HCT116 (cell line): Measurements from ENCODE around the gene ATG16L1. TPM values are rescaled to one million over a fixed set of nuclear protein-coding genes. Genes with fewer than 3 reads are reported as not detected.

Source experiments
- ATAC-seq: fragments of 200-7000 bp; cut with Tn5 transposase; 2 replicates; pipeline ENCODE4 v1.9.1; 2020; ENCODE audit warnings: mild to moderate bottlenecking, moderate library complexity
- BruUV-seq: library from RNA; stranded (reverse); fragments of 400-500 nt; replicated peaks from 2 replicates; lab custom pipeline; 2021; lab: Mats Ljungman, UMichigan
- CTCF ChIA-PET: fragments of 300-600 bp; sonication (Branson Sonifier 250); formaldehyde crosslinking; loops from one replicate; lab custom pipeline; 2021; ENCODE audit warnings: antibody characterized with exemption; lab: Charles Lee
- POLR2A ChIA-PET: fragments of 300-600, 350-600 bp; sonication (Branson Sonifier 250); formaldehyde crosslinking; loops from one replicate; lab custom pipeline; 2021; ENCODE audit warnings: antibody characterized with exemption; lab: Charles Lee
- RAD21 ChIA-PET, 2 experiments: fragments of 300-600 bp; sonication (Branson Sonifier 250); formaldehyde crosslinking; loops; one replicate each; lab custom pipeline; 2023; ENCODE audit warnings: low total read pairs in 2 of 2; ENCODE audit not compliant: uncharacterized antibody in 2 of 2, unreplicated experiment in 2 of 2, low non-redundant PET in 1 of 2; lab: Charles Lee
- DNase-seq: peaks from one replicate; pipeline ENCODE4 v3.0.0-alpha.2; 2010; ENCODE audit warnings: low read depth, low spot score
- H2AFZ ChIP-seq: fragments of 200-600 bp; shearing (Covaris generic), sonication (generic); 2 replicates; pipeline ENCODE4 v1.6.1; 2017; ENCODE audit warnings: low read depth, mixed run types, mixed read lengths, antibody characterized with exemption, low read length; ENCODE audit not compliant: poor library complexity, severe bottlenecking
- H3K27ac ChIP-seq: 2 replicates; pipeline ENCODE4 v1.5.1; 2012; ENCODE audit warnings: low read depth, low read length
- H3K27me3 ChIP-seq: fragments of 200-600 bp; sonication (generic); 2 replicates; pipeline ENCODE4 v1.6.1; 2016; ENCODE audit warnings: mixed run types, low read length, mixed read lengths; ENCODE audit not compliant: insufficient read depth
- H3K36me3 ChIP-seq, 2 experiments: fragments of 200-500 bp in 1 of 2; fragments of 200-600 bp in 1 of 2; sonication (Bioruptor generic) in 1 of 2; sonication (generic) in 1 of 2; 2 replicates each; pipeline versions ENCODE4 v1.5.1 to v1.6.1; 2014 to 2016; ENCODE audit warnings: low read length in 2 of 2, inconsistent platforms in 1 of 2, mixed read lengths in 1 of 2, mixed run types in 1 of 2; ENCODE audit not compliant: insufficient read depth in 2 of 2, control insufficient read depth in 1 of 2
- H3K4me1 ChIP-seq, 2 experiments: fragments of 200-600 bp in 1 of 2; sonication (generic) in 1 of 2; 2 replicates each; pipeline versions ENCODE4 v1.5.1 to v1.6.1; 2012 to 2017; ENCODE audit warnings: low read length in 2 of 2, inconsistent platforms in 1 of 2, mild to moderate bottlenecking in 1 of 2, mixed read lengths in 1 of 2, mixed run types in 1 of 2, moderate library complexity in 1 of 2; ENCODE audit not compliant: insufficient read depth in 2 of 2, control insufficient read depth in 1 of 2
- H3K4me2 ChIP-seq: fragments of 200-600 bp; sonication (generic); 2 replicates; pipeline ENCODE4 v1.6.1; 2017; ENCODE audit warnings: mixed run types, low read length, mixed read lengths
- H3K4me3 ChIP-seq, 2 experiments: fragments of 200-600 bp in 1 of 2; sonication (generic) in 1 of 2; replicated peaks in 1 of 2; 2 replicates each; pipeline ENCODE4 v1.5.1; 2011 to 2016; ENCODE audit warnings: low read length in 2 of 2, control low read depth in 1 of 2, low read depth in 1 of 2, mild to moderate bottlenecking in 1 of 2, mixed read lengths in 1 of 2, mixed run types in 1 of 2
- H3K79me2 ChIP-seq: fragments of 200-600 bp; sonication (generic); 2 replicates; pipeline ENCODE4 v1.6.1; 2017; ENCODE audit warnings: mild to moderate bottlenecking, mixed run types, low read length, moderate library complexity, mixed read lengths; ENCODE audit not compliant: insufficient read depth
- H3K9ac ChIP-seq: fragments of 200-600 bp; sonication (generic); 2 replicates; pipeline ENCODE4 v1.6.1; 2016; ENCODE audit warnings: low read length, mixed read lengths
- H3K9me2 ChIP-seq: fragments of 200-600 bp; sonication (generic), shearing (Covaris generic); 2 replicates; pipeline ENCODE4 v1.6.1; 2017; ENCODE audit warnings: mixed run types, mild to moderate bottlenecking, moderate library complexity; ENCODE audit not compliant: insufficient read depth
- H3K9me3 ChIP-seq, 2 experiments: fragments of 200-500 bp in 1 of 2; fragments of 200-600 bp in 1 of 2; sonication (Bioruptor generic) in 1 of 2; sonication (generic) in 1 of 2; 2 replicates each; pipeline ENCODE4 v1.6.1; 2014 to 2017; ENCODE audit warnings: low read length in 2 of 2, mixed read lengths in 2 of 2, inconsistent platforms in 1 of 2, low read depth in 1 of 2, mild to moderate bottlenecking in 1 of 2, mixed run types in 1 of 2, moderate library complexity in 1 of 2; ENCODE audit not compliant: control insufficient read depth in 1 of 2, insufficient read depth in 1 of 2
- H4K20me1 ChIP-seq: fragments of 200-600 bp; sonication (generic), shearing (Covaris generic); 2 replicates; pipeline ENCODE4 v1.6.1; 2017; ENCODE audit warnings: mixed run types, mild to moderate bottlenecking, moderate library complexity; ENCODE audit not compliant: insufficient read depth
- CBX3 ChIP-seq: IDR thresholded peaks from 2 replicates; pipeline ENCODE4 v1.6.1; 2012; ENCODE audit warnings: low read depth
- CEBPB ChIP-seq: IDR thresholded peaks from 2 replicates; pipeline ENCODE4 v1.6.1; 2012; ENCODE audit warnings: low read depth
- EGR1 ChIP-seq: IDR thresholded peaks from 2 replicates; pipeline ENCODE4 v1.6.1; 2012; ENCODE audit warnings: low read depth
- ELF1 ChIP-seq: IDR thresholded peaks from 2 replicates; pipeline ENCODE4 v1.6.1; 2012; ENCODE audit warnings: low read depth, borderline replicate concordance
- EZH2 ChIP-seq: fragments of 200-600 bp; sonication (generic); IDR thresholded peaks from 2 replicates; pipeline ENCODE4 v1.6.1; 2017; ENCODE audit warnings: antibody characterized with exemption, mixed run types
- EZH2phosphoT487 ChIP-seq: fragments of 200-600 bp; IDR thresholded peaks from 2 replicates; pipeline ENCODE4 v1.6.1; 2018; ENCODE audit warnings: antibody characterized with exemption, borderline replicate concordance
- FOSL1 ChIP-seq: IDR thresholded peaks from 2 replicates; pipeline ENCODE4 v1.6.1; 2012; ENCODE audit warnings: low read depth
- JUND ChIP-seq: IDR thresholded peaks from 2 replicates; pipeline ENCODE4 v1.6.1; 2012
- RAD21 ChIP-seq: IDR thresholded peaks from 2 replicates; pipeline ENCODE4 v1.6.1; 2012; ENCODE audit warnings: low read depth, mild to moderate bottlenecking
- SIN3A ChIP-seq: IDR thresholded peaks from 2 replicates; pipeline ENCODE4 v1.6.1; 2012; ENCODE audit warnings: low read depth
- SP1 ChIP-seq: IDR thresholded peaks from 2 replicates; pipeline ENCODE4 v1.6.1; 2012; ENCODE audit warnings: low read depth
- TCF7L2 ChIP-seq: IDR thresholded peaks from 2 replicates; pipeline ENCODE4 v1.7.0; 2011; ENCODE audit warnings: borderline replicate concordance, inconsistent platforms; ENCODE audit not compliant: insufficient read depth, insufficient read length; ENCODE audit errors: extremely low read depth
- ZNF274 ChIP-seq: fragments of 200-500 bp; sonication (Bioruptor generic); IDR thresholded peaks from 2 replicates; pipeline ENCODE4 v1.6.1; 2014; ENCODE audit warnings: mild to moderate bottlenecking, low read depth, low read length, inconsistent platforms
- intact Hi-C: fragments of 100-400 bp; cut with micrococcal nuclease; formaldehyde crosslinking; loops from 2 replicates; pipeline ENCODE4 v1.10.0; 2022
- total RNA-seq: library from RNA; stranded (reverse); gene quantifications from one replicate; pipeline ENCODE4 v1.2.1, GENCODE V29; 2021; ENCODE audit not compliant: unreplicated experiment
- TF ChIP-seq, protein P1 (sequence below): IDR thresholded peaks from 2 replicates; pipeline ENCODE4 v1.6.1; 2012; ENCODE audit warnings: low read depth
- TF ChIP-seq, protein P2 (sequence below): IDR thresholded peaks from 2 replicates; pipeline ENCODE4 v1.6.1; 2011; ENCODE audit warnings: mild to moderate bottlenecking, low read length, moderate library complexity; ENCODE audit not compliant: insufficient replicate concordance; ENCODE audit errors: extremely low read depth
- TF ChIP-seq, protein P3 (sequence below): IDR thresholded peaks from 2 replicates; pipeline ENCODE4 v1.6.1; 2012

The ATG16L1 gene
- total RNA-seq, 1 experiment from 2014 or later: 43.4 TPM

DNA sequence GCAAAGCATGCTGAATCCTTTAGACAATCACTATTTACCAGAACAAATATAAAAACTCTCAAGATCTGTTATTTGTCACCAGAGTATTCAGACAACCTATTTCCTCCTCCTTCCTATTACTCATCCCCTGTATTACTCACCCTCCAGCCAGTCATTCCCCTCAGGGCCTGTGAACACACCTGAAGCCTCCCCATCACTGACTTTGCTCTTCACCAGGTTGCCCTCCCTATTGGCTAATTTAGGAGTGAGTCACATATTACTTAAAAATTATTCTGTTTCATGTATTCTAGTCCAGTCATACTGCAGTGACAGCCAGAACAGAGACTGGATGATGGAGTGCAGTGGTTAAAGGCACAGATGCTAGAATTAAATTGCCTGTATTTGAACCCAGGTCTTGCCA lies 3.7 kb upstream of the ATG16L1 start (continued):
- TF ChIP-seq, protein P1, sequence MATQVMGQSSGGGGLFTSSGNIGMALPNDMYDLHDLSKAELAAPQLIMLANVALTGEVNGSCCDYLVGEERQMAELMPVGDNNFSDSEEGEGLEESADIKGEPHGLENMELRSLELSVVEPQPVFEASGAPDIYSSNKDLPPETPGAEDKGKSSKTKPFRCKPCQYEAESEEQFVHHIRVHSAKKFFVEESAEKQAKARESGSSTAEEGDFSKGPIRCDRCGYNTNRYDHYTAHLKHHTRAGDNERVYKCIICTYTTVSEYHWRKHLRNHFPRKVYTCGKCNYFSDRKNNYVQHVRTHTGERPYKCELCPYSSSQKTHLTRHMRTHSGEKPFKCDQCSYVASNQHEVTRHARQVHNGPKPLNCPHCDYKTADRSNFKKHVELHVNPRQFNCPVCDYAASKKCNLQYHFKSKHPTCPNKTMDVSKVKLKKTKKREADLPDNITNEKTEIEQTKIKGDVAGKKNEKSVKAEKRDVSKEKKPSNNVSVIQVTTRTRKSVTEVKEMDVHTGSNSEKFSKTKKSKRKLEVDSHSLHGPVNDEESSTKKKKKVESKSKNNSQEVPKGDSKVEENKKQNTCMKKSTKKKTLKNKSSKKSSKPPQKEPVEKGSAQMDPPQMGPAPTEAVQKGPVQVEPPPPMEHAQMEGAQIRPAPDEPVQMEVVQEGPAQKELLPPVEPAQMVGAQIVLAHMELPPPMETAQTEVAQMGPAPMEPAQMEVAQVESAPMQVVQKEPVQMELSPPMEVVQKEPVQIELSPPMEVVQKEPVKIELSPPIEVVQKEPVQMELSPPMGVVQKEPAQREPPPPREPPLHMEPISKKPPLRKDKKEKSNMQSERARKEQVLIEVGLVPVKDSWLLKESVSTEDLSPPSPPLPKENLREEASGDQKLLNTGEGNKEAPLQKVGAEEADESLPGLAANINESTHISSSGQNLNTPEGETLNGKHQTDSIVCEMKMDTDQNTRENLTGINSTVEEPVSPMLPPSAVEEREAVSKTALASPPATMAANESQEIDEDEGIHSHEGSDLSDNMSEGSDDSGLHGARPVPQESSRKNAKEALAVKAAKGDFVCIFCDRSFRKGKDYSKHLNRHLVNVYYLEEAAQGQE: no peak

DNA sequence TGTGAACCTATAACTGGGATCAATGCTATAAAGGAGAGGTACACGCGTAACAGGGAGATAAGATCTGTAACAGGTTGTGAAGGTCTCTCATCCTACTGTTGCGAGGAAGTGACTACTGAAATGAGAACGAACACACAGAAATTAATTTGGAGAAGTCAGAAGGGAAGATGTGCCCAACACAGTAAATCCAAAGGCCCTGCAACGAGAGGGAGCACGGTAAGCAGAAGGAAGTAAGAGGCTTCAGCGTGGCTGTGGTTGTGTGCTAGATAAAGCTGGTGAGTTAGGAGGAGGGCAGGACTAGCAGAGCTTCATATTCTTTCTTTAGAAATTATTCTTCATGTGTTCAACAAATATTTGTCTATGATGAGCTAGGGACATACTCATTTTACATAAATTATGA lies 2.5 kb upstream of the ATG16L1 start:
- H3K27me3 ChIP-seq: no peaks in the 10 kb centered on the region
- no peak overlapping the region for H3K9ac ChIP-seq
- ChIA-PET POLR2A (no interaction called here), CTCF (no interaction called here), RAD21 (no interaction called here)
- intact Hi-C loops: no loop called here
- no peak overlapping the region for H3K27ac ChIP-seq
- H3K36me3 ChIP-seq: no peaks in the 10 kb centered on the region; a peak in 1 of 4 replicates
- no peak for ATAC-seq
- BruUV-seq: no TSS peak
- peaks cover 25% of the 10 kb centered on the region for H3K79me2 ChIP-seq
- peaks cover 31 to 67% of the 10 kb centered on the region in 2 experiments for H3K4me1 ChIP-seq
- peaks cover 3% of the 10 kb centered on the region; the same call in 1 of the 2 replicates for H4K20me1 ChIP-seq
- TF ChIP-seq CBX3 (no peak), CEBPB (no peak), TCF7L2 (no peak), ELF1 (no peak), EZH2 (no peak), FOSL1 (no peak), JUND (no peak), SIN3A (no peak), SP1 (no peak), RAD21 (no peak), ZNF274 (no peak), EZH2phosphoT487 (no peak), EGR1 (no peak)
- TF ChIP-seq, protein P2, sequence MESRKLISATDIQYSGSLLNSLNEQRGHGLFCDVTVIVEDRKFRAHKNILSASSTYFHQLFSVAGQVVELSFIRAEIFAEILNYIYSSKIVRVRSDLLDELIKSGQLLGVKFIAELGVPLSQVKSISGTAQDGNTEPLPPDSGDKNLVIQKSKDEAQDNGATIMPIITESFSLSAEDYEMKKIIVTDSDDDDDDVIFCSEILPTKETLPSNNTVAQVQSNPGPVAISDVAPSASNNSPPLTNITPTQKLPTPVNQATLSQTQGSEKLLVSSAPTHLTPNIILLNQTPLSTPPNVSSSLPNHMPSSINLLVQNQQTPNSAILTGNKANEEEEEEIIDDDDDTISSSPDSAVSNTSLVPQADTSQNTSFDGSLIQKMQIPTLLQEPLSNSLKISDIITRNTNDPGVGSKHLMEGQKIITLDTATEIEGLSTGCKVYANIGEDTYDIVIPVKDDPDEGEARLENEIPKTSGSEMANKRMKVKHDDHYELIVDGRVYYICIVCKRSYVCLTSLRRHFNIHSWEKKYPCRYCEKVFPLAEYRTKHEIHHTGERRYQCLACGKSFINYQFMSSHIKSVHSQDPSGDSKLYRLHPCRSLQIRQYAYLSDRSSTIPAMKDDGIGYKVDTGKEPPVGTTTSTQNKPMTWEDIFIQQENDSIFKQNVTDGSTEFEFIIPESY: no peak
- TF ChIP-seq, protein P3, sequence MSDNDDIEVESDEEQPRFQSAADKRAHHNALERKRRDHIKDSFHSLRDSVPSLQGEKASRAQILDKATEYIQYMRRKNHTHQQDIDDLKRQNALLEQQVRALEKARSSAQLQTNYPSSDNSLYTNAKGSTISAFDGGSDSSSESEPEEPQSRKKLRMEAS: no peak
- H3K9me3 ChIP-seq: no peaks in the 10 kb centered on the region
- no peak overlapping the region for H2AFZ ChIP-seq
- H3K4me2 ChIP-seq: no peak overlapping the region
- DNase-seq: no peak
- H3K4me3 ChIP-seq: no peak overlapping the region
- H3K9me2 ChIP-seq: no peaks in the 10 kb centered on the region
